ENCODE data around the gene HYCC1. TPM values are rescaled to one million over a fixed set of nuclear protein-coding genes. Genes with fewer than 3 reads are reported as not detected.

HYCC1 gene
- total and polyA plus RNA-seq, 8 donors = 31.5 to 59.4 (median 44.0) TPM

- H3K27ac ChIP-seq = no peak overlapping the region
- TF ChIP-seq CTCF (IDR thresholded peaks at IDR 0.05) = no peak
- H3K27me3 ChIP-seq = no peaks in the 10 kb centered on the region
- H3K36me3 ChIP-seq = no peaks in the 10 kb centered on the region
- intact Hi-C loops (cut with DNase I) = no loop called here
- DNase-seq (no peak), ATAC-seq (no peak)
- H3K4me3 ChIP-seq = no peak overlapping the region
- H3K4me1 ChIP-seq = no peaks in the 10 kb centered on the region
- H3K9me3 ChIP-seq = no peaks in the 10 kb centered on the region
These were observed 15.4 kb downstream of the HYCC1 start for GRCh38 chr7:22998519-22998896.

DNA sequence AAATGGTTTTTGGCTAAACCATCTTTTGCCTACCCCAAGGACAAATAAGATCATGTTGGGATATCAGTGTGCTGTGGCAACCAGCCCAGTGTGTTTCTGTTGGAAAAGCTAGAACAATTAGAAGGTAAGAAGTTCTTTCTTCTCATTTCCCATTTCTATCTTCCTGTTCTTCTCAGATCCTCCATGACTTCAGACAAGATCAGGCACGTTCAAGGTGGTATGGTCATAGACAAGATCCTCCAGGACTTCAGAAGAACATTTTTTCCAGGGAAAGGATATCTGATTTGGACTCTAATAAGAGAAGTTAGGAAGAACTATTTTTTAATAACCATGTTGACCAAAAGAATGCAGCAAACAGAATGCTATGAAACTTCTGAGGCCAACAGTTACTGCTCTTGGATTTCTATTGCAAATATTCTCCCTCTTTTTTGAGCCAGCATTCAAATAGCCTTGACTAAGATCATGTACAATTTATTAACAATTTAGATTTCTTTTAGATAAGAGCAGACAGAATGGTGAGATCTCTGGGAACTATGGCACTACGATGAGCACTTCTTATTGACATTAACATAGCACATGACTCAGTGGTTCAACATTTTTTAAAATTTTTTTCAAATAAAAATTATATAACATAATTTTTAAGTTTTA, 15.9 kb downstream of the HYCC1 start:
- no peak for DNase-seq
- Histone ChIP-seq H3K27me3 (no peaks in the 10 kb centered on the region), H3K4me1 (no peaks in the 10 kb centered on the region), H3K27ac (no peak overlapping the region), H3K36me3 (no peaks in the 10 kb centered on the region), H3K4me3 (no peak overlapping the region), H3K9me3 (no peaks in the 10 kb centered on the region)
- no peak for TF ChIP-seq CTCF (IDR thresholded peaks at IDR 0.05)
- ATAC-seq = no peak
- intact Hi-C loops (cut with DNase I) = no loop called here

DNA sequence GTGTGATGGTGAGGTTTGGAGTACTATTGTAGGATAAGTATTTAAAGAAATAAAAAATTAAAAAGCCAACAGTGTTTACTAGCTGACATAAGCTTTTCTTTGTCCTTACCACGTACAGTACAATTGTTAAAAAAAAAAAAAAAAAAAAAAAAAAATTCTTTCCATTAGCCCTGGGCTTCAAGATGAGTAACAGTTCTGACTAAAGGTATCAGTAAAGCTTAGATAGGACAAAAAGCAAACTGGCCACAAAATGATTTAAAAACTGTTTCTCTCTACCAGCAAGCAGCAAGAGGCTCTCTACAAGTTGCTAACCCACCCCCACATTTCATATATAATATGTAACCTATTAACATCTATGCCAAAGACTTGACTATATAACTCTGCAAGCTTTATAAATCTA, 17.5 kb downstream of the HYCC1 start:
- H3K4me1 ChIP-seq = no peaks in the 10 kb centered on the region
- H3K36me3 ChIP-seq = no peaks in the 10 kb centered on the region
- no peak overlapping the region for H3K27ac ChIP-seq
- intact Hi-C loops (cut with DNase I) = no loop called here
- ATAC-seq = no peak
- DNase-seq = no peak
- no peak for TF ChIP-seq CTCF (IDR thresholded peaks at IDR 0.05)
- H3K27me3 ChIP-seq = no peaks in the 10 kb centered on the region
- no peaks in the 10 kb centered on the region for H3K9me3 ChIP-seq
- H3K4me3 ChIP-seq = no peak overlapping the region

- intact Hi-C loops (cut with DNase I) = no loop called here
- Histone ChIP-seq H3K36me3 (no peaks in the 10 kb centered on the region), H3K4me1 (no peaks in the 10 kb centered on the region), H3K9me3 (no peaks in the 10 kb centered on the region), H3K27ac (no peak overlapping the region), H3K27me3 (no peaks in the 10 kb centered on the region), H3K4me3 (no peak overlapping the region)
- TF ChIP-seq CTCF (IDR thresholded peaks at IDR 0.05) = no peak
- DNase-seq = no peak
- no peak for ATAC-seq
These were observed 18.9 kb downstream of the HYCC1 start for GRCh38 chr7:22995011-22995410.

DNA sequence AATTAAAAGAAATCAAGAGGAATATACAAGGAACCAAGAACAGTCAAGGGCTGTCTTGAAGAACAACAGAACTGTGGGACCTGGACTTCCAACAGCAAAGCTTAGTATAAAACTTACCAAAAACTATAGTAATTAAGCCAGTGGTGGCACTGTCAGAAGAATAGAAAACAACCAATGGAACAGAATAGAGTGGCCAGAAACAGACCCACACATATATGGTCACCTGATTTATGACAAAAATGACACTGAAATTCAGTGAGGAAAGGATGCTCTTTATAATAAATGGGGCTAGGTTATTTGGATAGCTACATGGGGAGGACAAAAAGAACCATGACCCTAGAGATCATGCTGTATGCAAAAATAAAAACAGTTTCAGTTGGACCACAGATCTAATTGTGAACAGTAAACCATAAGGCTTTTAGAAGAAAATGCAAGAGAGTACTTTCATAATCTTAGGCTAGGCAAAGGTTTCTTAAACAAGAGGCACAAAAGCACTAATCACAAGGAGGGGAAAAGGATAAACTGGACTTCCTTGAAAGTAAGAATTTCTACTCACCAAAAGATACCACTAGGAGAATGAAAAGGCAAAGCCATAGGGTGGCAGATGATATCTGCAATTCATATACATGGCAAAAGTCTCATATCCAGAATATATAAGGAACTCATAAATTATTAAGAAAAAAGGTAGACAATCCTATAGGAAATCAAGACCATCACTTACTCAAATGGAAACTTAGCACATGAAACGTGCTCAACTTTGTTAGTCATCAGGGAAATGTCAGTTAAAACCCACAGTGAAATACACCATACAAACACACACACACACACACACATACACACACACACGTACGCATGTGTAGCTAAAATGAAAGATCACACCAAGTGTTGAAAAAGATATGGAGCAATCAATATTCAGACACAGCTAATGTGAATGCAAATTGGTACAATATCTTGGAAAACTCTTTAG, 20.8 kb downstream of the HYCC1 start:
- ATAC-seq (no peak), DNase-seq (no peak)
- H3K9me3 ChIP-seq = no peaks in the 10 kb centered on the region
- no peaks in the 10 kb centered on the region for H3K27me3 ChIP-seq
- intact Hi-C loops (cut with DNase I) = no loop called here
- no peak overlapping the region for H3K4me3 ChIP-seq
- H3K27ac ChIP-seq = no peak overlapping the region
- no peak for TF ChIP-seq CTCF (IDR thresholded peaks at IDR 0.05)
- H3K36me3 ChIP-seq = no peaks in the 10 kb centered on the region
- H3K4me1 ChIP-seq = no peaks in the 10 kb centered on the region

Data from left lung (tissue), 10 donors.